Adipose tissue (tissue), 3 donors: Measurements from ENCODE around the gene FARP2. TPM values are rescaled to one million over a fixed set of nuclear protein-coding genes. Genes with fewer than 3 reads are reported as not detected.
"Not testable (repeated sequence)": the region's sequence is repeated elsewhere in the genome, so short reads cannot be mapped to it uniquely, and the experiment has no call there.

Experiments used
- H3K27ac ChIP-seq: one replicate; pipeline ENCODE4 v1.5.1; 2013; ENCODE audit warnings: low read depth, low read length
- WGBS, 3 donors: extraction: QIAGEN DNeasy Blood & Tissue Kit; methylation state at CpG; one replicate each; pipeline ENCODE4 v1.1.7; 2013; 5-methylcytosine and 5-hydroxymethylcytosine counted together
- polyA plus RNA-seq, 3 donors: library from polyadenylated mRNA; stranded (reverse); fragments of 200-250 nt; gene quantifications; one replicate each; pipeline ENCODE4 v1.2.3, GENCODE V29; 2013
- donor health status: healthy with polysubstance abuse.
- donor health status: Bipolar disorder and iron deficiency.
- donor health status: healthy.

The FARP2 gene
- polyA plus RNA-seq, 3 donors = 10.2 to 17.5 (median 14.1) TPM

DNA sequence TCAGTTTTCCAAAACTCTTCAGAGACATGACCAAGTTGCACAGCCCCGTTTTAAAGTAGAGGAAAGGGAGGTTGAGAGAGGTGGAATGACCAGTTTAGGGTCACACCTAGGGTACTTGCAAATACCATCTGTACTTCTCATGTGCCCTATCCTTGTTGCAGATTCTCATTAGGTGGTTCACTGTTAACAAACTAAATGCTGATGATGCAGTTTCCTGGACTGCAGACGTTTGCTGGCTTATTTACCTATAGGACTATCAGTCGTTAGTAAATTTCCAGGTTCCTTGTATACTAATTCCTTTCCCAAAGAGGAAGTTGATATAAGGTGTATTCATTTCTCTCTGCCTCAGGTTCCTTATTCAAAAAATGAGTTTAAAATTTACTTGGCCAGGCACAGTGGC lies 1.4 kb downstream of the FARP2 start:
- WGBS, 3 donors = 32 to 61% (median 51%) methylated on average over 3 of the region's 3 CpGs
- no peak overlapping the region for H3K27ac ChIP-seq

DNA sequence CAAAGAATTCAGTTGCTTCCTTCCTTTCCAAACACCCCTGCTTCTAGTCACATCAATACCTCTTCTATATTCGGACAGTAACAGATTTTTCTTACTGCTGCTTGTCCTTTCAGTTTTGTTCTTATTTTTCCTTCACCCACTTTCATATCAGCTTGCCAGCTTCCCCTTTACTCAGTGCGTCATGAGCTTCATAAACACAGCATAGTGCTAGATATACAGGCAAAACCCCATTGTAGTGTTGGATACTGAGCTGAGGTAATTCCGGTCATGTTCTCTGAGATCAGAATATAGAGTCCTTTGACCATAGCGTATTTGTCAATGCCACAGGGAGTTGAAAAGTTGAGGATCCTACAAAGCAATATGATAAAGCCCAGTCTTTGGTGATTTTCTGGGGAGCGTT lies 2.4 kb downstream of the FARP2 start:
- WGBS, 3 donors = 62 to 77% (median 73%) methylated on average over 5 of the region's 5 CpGs
- H3K27ac ChIP-seq = no peak overlapping the region

GRCh38 chr2:241359481-241360045 lies 3.5 kb downstream of the FARP2 start:
- WGBS, 3 donors = 66 to 91% (median 89%) methylated on average over 7 of the region's 7 CpGs
- H3K27ac ChIP-seq = no peak overlapping the region

GRCh38 chr2:241363426-241363825 lies 7.3 kb downstream of the FARP2 start:
- no peak overlapping the region for H3K27ac ChIP-seq
- 75 to 89% (median 81%) methylated on average over 7 of the region's 7 CpGs for WGBS, 3 donors

DNA sequence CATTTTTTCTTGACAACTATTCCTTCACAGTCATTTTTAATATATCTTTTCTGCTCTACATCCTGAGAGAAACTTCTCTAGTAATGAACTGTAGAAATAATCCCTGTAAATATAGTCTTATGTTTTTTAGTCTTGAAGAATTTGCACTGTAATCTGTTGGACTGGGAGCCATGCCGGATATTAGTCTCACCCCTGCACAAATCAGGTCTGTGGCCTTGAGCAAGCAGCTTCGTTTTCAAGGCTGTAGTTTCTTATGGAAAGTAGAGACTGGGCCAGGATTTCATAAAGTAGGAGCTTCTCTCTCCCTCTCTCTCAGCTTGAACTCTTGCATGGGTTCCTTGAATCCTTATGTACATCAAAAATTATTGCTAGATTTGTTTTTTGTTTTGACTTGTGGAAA lies 8.7 kb downstream of the FARP2 start:
- H3K27ac ChIP-seq = no peak overlapping the region
- 13 to 81% (median 76%) methylated on average over 2 of the region's 2 CpGs for WGBS, 3 donors

- H3K27ac ChIP-seq = no peak overlapping the region
- WGBS, 3 donors = 79 to 96% (median 88%) methylated on average over 2 of the region's 2 CpGs
Measured at GRCh38 chr2:241366678-241367077, 10.6 kb downstream of the FARP2 start.

- WGBS, 3 donors = 83 to 97% (median 89%) methylated on average over 3 of the region's 3 CpGs
- H3K27ac ChIP-seq = no peak overlapping the region
Measured at GRCh38 chr2:241368643-241369042, 12.6 kb downstream of the FARP2 start.

DNA sequence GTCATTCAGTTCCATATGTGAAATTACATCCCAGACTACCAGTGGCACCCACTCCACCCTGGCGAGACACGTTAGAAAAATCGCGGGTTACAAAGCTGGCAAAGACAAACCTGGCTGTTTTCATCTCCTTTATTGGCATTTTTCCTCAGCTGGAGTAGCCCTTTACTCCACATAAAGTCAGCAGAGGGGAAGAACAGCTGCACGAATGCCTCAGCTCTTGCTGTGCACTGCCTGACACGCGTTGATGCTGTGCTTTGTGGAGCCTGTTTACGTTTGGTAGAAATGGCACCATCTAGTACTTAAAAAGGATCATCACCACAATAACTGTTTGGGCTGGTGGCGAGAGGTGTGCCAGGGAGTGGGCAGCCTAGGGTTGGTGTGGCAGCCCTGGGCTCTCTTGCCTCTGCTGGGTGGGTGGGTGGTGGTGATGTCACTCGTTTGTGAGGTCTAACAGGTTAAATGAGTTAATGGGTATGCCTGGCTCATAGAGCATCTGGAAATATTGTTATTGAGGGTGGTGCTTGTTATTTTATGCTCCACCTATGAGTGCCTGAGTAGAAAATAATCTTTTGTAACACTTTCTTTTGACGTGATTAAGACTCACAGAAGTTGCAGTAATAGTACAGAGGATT lies 16.4 kb downstream of the FARP2 start:
- WGBS, 3 donors = 39 to 76% (median 62%) methylated on average over 11 of the region's 11 CpGs
- H3K27ac ChIP-seq = no peak overlapping the region

- WGBS, 3 donors = 77 to 96% (median 89%) methylated on average over 3 of the region's 3 CpGs
Measured at GRCh38 chr2:241373446-241373845, 17.4 kb downstream of the FARP2 start.

DNA sequence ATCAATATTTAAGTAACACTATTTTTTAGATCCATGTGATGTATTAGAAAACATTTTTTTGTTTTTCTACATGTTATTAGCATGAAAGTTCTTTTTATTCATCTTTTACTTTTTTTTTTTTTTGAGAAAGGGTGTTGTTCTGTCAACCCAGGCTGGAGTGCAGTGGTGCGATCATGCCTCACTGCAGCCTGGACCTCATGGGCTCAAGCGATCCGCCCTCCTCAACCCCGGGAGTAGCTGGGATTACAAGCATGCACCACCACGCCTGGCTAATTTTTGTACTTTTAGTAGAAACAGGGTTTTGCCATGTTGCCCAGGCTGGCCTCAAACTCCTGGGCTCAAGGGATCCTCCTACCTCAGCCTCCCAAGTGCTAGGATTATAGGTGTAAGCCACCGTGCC lies 17.8 kb downstream of the FARP2 start:
- 83 to 95% (median 93%) methylated on average over 6 of the region's 6 CpGs for WGBS, 3 donors
- H3K27ac ChIP-seq = not testable (repeated sequence)

More at GRCh38 chr2:241373446-241373845, 17.4 kb downstream of the FARP2 start:
- no peak overlapping the region for H3K27ac ChIP-seq

DNA sequence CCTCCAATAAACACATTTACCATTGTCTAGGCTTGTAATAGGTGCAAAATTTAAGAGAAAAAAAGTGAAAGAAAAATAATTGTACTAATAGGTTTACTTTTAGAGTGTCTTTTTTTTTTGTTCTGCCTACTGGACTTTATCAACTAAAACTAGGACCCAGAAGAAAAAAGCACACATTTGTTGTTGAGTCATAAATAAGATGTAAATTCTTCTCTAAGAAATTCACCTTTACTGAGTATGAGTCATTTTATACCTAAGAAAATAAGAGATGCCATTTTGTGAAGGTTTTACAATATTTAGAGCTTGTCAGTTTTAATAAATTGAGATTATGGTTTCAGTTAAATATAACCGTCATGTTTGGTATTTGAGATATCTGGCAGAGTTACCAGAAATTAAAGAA lies 19.2 kb downstream of the FARP2 start:
- 27 to 90% (median 83%) methylated on average over 1 of the region's 1 CpG for WGBS, 3 donors
- H3K27ac ChIP-seq = no peak overlapping the region

GRCh38 chr2:241376808-241377207 lies 20.7 kb downstream of the FARP2 start:
- no peak overlapping the region for H3K27ac ChIP-seq
- 63 to 98% (median 86%) methylated on average over 2 of the region's 2 CpGs for WGBS, 3 donors

DNA sequence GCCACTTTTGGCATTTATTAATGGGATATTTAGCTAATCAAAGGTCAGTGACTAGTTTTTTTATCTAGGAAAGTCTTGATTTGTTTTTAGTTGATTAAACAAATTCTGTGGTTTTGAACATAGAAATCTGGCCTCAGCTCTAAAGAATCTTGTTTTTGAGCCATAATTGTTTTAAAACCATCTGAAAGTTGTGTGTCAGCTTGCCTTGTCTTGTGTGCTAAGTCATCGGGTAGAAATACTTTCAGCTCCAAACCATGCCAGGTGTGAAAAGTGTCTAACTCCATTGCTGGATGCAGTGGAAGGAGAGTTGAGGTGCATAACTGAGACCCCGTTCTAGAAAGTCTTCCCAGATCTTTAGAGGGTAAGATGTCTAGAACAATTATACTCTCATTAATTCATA lies 22.7 kb downstream of the FARP2 start:
- no peak overlapping the region for H3K27ac ChIP-seq
- 53 to 77% (median 62%) methylated on average over 2 of the region's 2 CpGs for WGBS, 3 donors

DNA sequence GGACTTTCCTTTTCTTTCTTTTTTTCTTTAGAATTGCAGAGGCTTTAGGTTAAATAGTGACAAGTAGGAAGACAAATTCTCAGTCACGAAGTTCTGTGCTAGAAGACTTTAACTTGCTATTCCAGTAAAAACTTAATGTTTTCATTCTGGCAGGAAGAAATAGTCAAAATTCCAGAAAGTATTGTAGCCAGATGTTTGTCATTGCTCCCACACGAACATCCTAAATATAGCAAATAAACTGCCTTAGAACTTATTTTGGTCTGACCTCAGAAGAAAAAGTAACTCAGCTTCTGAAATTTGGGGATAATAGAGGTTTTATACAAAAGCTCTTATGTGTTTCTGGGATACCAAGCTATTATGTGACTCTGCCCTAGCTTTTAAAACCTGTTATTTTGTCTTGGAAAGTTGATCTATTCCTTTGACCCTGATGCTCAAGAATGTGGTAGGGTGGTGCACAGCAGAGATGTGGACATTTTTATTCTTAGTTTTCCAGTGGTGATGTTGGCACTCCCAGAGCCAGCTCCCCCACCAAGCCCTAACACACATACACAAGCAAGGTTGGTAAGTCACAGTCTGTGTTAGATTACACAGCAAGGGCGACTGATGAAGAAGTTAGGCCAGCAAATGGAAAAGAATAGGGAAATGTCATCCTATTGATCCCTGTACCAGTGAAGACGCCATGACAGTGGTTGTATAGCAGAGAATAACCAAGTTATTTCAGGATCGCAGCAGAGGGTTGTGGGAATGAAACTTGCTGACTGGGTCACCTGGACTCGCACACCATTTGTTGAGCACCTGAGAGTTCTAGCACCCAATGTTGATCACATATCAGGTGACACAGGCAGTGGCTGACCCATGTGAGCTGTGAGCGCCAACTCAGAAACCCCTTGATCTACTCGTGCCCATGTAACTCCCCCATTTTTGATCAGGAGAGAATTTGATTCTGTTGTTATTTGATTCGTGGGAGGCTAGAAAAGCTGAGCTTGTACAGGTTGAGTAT lies 23.7 kb downstream of the FARP2 start:
- no peak overlapping the region for H3K27ac ChIP-seq
- WGBS, 3 donors = 82 to 87% (median 84%) methylated on average over 9 of the region's 9 CpGs

- WGBS, 3 donors = 23 to 66% (median 27%) methylated on average over 4 of the region's 4 CpGs
- H3K27ac ChIP-seq = no peak overlapping the region
Measured at GRCh38 chr2:241381872-241382271, 25.8 kb downstream of the FARP2 start.

DNA sequence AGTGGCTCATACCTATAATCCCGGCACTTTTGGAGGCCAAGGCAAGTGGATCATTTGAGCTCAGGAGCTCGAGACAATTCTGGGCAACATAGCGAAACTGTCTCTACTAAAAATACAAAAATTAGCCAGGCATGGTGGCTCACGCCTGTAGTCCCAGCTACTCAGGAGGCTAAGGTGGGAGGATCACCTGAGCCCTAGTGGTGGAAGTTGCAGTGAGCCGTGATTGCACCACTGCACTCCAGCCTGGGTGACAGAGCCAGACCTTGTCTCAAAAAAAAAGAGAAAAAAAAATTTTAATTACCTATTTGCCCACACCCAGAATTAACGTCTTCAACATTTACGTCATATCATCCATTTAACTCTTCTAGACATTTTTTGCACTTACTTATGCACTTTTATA lies 29.4 kb downstream of the FARP2 start:
- 94 to 98% (median 95%) methylated on average over 7 of the region's 7 CpGs for WGBS, 3 donors
- not testable (repeated sequence) for H3K27ac ChIP-seq

DNA sequence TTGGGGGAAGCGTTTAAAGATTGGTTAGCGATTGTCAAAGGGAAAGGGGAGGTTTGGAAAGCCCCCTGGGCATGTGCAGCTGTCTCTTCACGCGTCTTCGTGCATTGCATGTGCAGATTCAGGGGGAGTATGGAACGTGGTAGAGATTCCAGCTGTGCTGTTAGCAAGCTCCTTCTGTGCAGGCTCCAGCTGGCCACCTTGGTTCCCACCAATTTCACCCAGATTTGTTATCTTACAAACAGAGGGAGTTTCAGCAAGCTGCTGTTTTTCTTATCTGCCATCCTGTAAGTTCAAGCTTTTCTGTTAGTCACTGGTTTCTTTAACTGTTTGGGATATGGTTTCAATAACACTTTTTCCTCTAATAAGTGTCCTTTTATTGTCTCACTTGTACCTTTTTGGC lies 30.4 kb downstream of the FARP2 start:
- H3K27ac ChIP-seq = no peak overlapping the region
- 69 to 95% (median 87%) methylated on average over 6 of the region's 6 CpGs for WGBS, 3 donors

- H3K27ac ChIP-seq = no peak overlapping the region
- 90 to 95% (median 92%) methylated on average over 2 of the region's 2 CpGs for WGBS, 3 donors
Measured at GRCh38 chr2:241389697-241390096, 33.6 kb downstream of the FARP2 start.
